Osteoblast (primary cell): ENCODE results near the gene NKPD1. TPM values are rescaled to one million over a fixed set of nuclear protein-coding genes. Genes with fewer than 3 reads are reported as not detected.

Source experiments
- DNase-seq: peaks from one replicate; pipeline ENCODE4 v3.0.0; 2011; ENCODE audit warnings: low spot score, mixed read lengths; ENCODE audit not compliant: insufficient read length; ENCODE audit errors: missing footprints
- H2AFZ ChIP-seq: 2 replicates; pipeline ENCODE4 v1.6.0; 2011; ENCODE audit warnings: mild to moderate bottlenecking, low read length
- H3K27ac ChIP-seq: 2 replicates; pipeline ENCODE4 v1.5.1; 2011; ENCODE audit warnings: mild to moderate bottlenecking, low read depth, low read length, moderate library complexity
- H3K27me3 ChIP-seq: 2 replicates; pipeline ENCODE4 v1.6.0; 2012; ENCODE audit warnings: mild to moderate bottlenecking, control low read depth, inconsistent platforms, low read length, moderate library complexity; ENCODE audit not compliant: insufficient read depth
- H3K36me3 ChIP-seq: 2 replicates; pipeline ENCODE4 v1.5.1; 2011; ENCODE audit warnings: mild to moderate bottlenecking, low read length, control low read depth, moderate library complexity; ENCODE audit not compliant: insufficient read depth
- H3K4me1 ChIP-seq: 2 replicates; pipeline ENCODE4 v1.5.1; 2011; ENCODE audit warnings: mild to moderate bottlenecking, low read length, control low read depth, moderate library complexity; ENCODE audit not compliant: insufficient read depth
- H3K4me2 ChIP-seq: 2 replicates; pipeline ENCODE4 v1.6.0; 2011; ENCODE audit warnings: mild to moderate bottlenecking, low read length; ENCODE audit not compliant: insufficient read depth
- H3K4me3 ChIP-seq: fragments of 200-600 bp; sonication (generic); 3 replicates; pipeline ENCODE4 v1.5.1; 2012; ENCODE audit warnings: mild to moderate bottlenecking, low read length, inconsistent platforms; ENCODE audit not compliant: insufficient read depth
- H3K79me2 ChIP-seq: 2 replicates; pipeline ENCODE4 v1.6.0; 2012; ENCODE audit warnings: mild to moderate bottlenecking, low read length, control low read depth, inconsistent platforms; ENCODE audit not compliant: insufficient read depth
- H3K9me3 ChIP-seq: 2 replicates; pipeline ENCODE4 v1.5.1; 2011; ENCODE audit warnings: low read depth, low read length, control low read depth
- H4K20me1 ChIP-seq: 2 replicates; pipeline ENCODE4 v1.6.0; 2012; ENCODE audit warnings: mild to moderate bottlenecking, low read length, control low read depth; ENCODE audit not compliant: insufficient read depth
- total RNA-seq: library from RNA; depleted of rRNA; stranded (reverse); fragments of >200 nt; gene quantifications from 2 replicates; pipeline ENCODE4 v1.2.3, GENCODE V29; 2012
- TF ChIP-seq, protein P1 (sequence below): IDR thresholded peaks from 2 replicates; pipeline ENCODE4 v1.5.1; 2011; ENCODE audit warnings: mild to moderate bottlenecking, low read depth, low read length, moderate library complexity; ENCODE audit errors: extremely low read depth

The NKPD1 gene
- total RNA-seq, 1 donor, result not detected

DNA sequence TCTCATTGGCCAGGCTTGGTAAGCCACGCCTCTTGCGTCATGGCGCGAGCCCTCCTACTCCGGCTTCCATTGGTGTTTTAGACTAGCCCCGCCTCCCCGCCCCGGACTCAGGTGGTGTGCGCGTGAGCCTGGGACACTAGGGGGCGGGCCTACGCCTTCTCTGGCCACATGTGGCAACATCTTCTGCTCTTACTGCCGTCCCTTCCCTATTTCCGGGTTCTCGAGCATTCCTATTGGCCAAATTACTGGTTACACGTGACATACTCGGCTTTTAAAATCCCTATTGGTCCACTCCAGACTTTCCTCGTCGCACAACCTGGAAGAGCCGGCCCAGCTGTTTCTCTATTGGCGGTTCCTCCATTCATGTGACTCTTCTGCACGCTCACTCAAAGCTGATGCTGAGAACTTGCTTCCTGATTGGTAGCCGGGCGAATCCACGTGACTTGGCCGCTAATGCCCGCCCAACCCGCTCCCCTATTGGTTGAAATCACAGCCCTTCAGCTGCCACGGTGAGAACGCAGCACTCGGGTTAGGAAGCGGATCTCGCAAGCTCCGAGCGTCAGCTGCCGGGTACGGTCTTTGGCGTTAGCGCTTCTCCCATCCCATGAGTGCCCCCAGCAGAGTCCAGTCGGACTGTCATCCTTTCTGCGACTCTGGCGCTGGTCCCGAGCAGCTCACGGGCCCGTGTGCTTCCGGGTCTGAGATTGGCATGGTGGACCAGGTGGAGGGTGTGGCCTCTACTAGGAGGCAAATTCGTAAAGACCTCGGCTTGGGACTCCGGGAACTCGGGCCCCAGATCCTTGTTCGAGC lies 17.7 kb upstream of the NKPD1 start, which contains the start of gene BLOC1S3:
TSS of gene BLOC1S3 (plus strand) at position 523 of the 810 bp plus-strand sequence. CDS start 513 bp downstream, outside the sequence.
- H3K9me3 ChIP-seq, result no peaks in the 10 kb centered on the region
- no peaks in the 10 kb centered on the region for H3K27me3 ChIP-seq
- peaks cover 30% of the 10 kb centered on the region for H3K4me1 ChIP-seq
- DNase-seq, result peak; percentile 100
- TF ChIP-seq, protein P1, sequence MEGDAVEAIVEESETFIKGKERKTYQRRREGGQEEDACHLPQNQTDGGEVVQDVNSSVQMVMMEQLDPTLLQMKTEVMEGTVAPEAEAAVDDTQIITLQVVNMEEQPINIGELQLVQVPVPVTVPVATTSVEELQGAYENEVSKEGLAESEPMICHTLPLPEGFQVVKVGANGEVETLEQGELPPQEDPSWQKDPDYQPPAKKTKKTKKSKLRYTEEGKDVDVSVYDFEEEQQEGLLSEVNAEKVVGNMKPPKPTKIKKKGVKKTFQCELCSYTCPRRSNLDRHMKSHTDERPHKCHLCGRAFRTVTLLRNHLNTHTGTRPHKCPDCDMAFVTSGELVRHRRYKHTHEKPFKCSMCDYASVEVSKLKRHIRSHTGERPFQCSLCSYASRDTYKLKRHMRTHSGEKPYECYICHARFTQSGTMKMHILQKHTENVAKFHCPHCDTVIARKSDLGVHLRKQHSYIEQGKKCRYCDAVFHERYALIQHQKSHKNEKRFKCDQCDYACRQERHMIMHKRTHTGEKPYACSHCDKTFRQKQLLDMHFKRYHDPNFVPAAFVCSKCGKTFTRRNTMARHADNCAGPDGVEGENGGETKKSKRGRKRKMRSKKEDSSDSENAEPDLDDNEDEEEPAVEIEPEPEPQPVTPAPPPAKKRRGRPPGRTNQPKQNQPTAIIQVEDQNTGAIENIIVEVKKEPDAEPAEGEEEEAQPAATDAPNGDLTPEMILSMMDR, result no peak
- peak within 1 kb of the TSS; percentile 89 for H3K4me3 ChIP-seq
- H3K79me2 ChIP-seq, result peaks cover 31% of the 10 kb centered on the region
- H3K4me2 ChIP-seq, result peak within 1 kb of the TSS; percentile 97
- H3K27ac ChIP-seq, result peak within 1 kb of the TSS; percentile 99
- H2AFZ ChIP-seq, result peak within 1 kb of the TSS; percentile 73
- peaks cover 7% of the 10 kb centered on the region for H4K20me1 ChIP-seq
- H3K36me3 ChIP-seq, result peaks cover 9% of the 10 kb centered on the region

DNA sequence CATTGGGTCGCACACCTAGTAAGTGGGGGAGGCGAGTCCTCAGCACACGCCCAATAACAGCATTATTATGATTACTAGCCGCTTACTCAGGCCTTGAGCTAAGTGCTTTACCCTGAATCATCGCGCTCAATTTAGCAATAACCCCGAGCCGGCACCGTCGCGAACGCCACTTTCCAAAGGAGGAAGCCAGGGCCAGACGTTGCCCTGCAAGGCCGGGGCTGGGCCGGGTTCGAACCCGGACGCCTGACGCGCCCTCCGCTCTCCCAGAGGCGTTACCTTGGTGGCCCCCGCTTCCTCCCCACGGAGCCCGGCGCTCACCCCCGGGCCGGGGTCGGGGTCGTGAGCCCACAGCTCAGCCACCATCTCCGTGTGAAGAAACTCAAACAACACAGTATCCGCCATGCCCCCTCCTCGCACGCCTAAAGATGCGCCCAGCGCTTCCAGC lies 17.1 kb upstream of the NKPD1 start, which contains the start of gene TRAPPC6A:
TSS of gene TRAPPC6A (minus strand) at position 421 of the 445 bp plus-strand sequence. CDS start at position 402, 19 bp downstream.
- peak within 1 kb of the TSS; percentile 97 for H3K4me2 ChIP-seq
- DNase-seq, result peak; percentile 94
- H3K4me1 ChIP-seq, result peaks cover 32% of the 10 kb centered on the region
- peaks cover 7% of the 10 kb centered on the region for H4K20me1 ChIP-seq
- peaks cover 31% of the 10 kb centered on the region for H3K79me2 ChIP-seq
- peak within 1 kb of the TSS; percentile 73 for H2AFZ ChIP-seq
- H3K9me3 ChIP-seq, result no peaks in the 10 kb centered on the region
- H3K36me3 ChIP-seq, result peaks cover 9% of the 10 kb centered on the region
- H3K27ac ChIP-seq, result peak within 1 kb of the TSS; percentile 99
- H3K27me3 ChIP-seq, result no peaks in the 10 kb centered on the region
- TF ChIP-seq, protein P1, result no peak
- peak within 1 kb of the TSS; percentile 89 for H3K4me3 ChIP-seq

DNA sequence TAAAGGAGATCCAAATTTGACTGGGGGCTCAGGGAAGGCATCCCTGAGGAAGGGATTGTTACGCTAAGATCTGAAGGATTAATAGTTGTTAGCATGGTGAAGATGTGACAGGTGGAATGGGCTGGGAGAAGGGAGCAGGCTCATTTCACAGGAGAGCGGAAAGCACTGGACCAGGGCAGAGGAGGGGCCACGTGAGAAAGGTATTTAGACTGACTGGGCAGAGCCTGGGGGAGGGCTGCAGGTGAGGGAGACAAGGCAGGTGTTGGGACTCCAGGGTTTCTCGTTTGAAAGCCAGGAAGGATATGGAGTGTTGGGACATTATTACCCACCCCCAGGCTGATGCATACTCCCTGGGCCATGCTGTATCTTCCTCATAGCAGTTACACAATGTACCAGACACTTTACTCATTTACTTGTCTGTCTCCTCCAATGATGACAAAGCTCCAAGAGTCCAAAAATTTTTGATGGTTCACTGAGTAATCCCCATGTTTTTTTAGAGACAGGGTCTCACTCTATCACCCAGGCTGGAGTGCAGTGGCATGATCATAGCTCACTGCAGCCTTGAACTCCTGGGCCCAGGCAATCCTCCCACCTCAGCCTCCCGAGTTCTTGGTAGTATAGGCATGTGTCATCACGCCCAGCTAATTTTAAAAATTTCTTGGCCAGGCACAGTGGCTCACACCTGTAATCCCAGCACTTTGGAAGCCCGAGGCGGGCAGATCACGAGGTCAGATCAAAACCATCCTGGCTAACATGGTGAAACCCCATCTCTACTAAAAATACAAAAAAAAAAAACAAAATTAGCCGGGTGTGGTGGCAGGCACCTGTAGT lies 14.9 kb upstream of the NKPD1 start:
- H3K4me3 ChIP-seq, result no peak overlapping the region
- peak; percentile 58 for DNase-seq
- TF ChIP-seq, protein P1, result no peak
- peaks cover 20% of the 10 kb centered on the region for H3K79me2 ChIP-seq
- H3K27me3 ChIP-seq, result no peaks in the 10 kb centered on the region
- no peaks in the 10 kb centered on the region for H3K36me3 ChIP-seq
- H3K4me1 ChIP-seq, result peaks cover 32% of the 10 kb centered on the region
- H3K4me2 ChIP-seq, result no peak overlapping the region
- H2AFZ ChIP-seq, result no peak overlapping the region
- H3K27ac ChIP-seq, result peak overlapping the region; percentile 68
- H3K9me3 ChIP-seq, result no peaks in the 10 kb centered on the region
- H4K20me1 ChIP-seq, result no peaks in the 10 kb centered on the region
